Neutrophil (primary cell): Measurements from ENCODE around the gene RXFP1.
"Not testable (repeated sequence)": the region's sequence is repeated elsewhere in the genome, so short reads cannot be mapped to it uniquely, and the experiment has no call there.

Source experiments
- H3K27ac ChIP-seq: fragments of 200-600 bp; sonication (generic); 2 replicates; pipeline ENCODE4 v1.5.1; 2016; ENCODE audit warnings: mild to moderate bottlenecking, moderate library complexity
- H3K27me3 ChIP-seq: fragments of 200-600 bp; sonication (generic); 2 replicates; pipeline ENCODE4 v1.6.0; 2016; ENCODE audit warnings: mild to moderate bottlenecking
- H3K36me3 ChIP-seq: fragments of 200-600 bp; sonication (generic); 2 replicates; pipeline ENCODE4 v1.5.1; 2017
- H3K4me1 ChIP-seq, 2 experiments: fragments of 200-600 bp in 1 of 2; sonication (generic) in 1 of 2; 1 replicate in 1 of 2; 2 replicates in 1 of 2; pipeline versions ENCODE4 v1.5.1 to v1.6.1; 2013 to 2016; ENCODE audit warnings: low read depth in 1 of 2, low read length in 1 of 2, mild to moderate bottlenecking in 1 of 2, moderate library complexity in 1 of 2; ENCODE audit not compliant: control insufficient read depth in 1 of 2, insufficient read depth in 1 of 2
- H3K4me3 ChIP-seq, 2 experiments: fragments of 200-600 bp in 1 of 2; sonication (generic) in 1 of 2; 1 replicate in 1 of 2; 2 replicates in 1 of 2; pipeline ENCODE4 v1.5.1; 2013 to 2016; ENCODE audit warnings: low read depth in 1 of 2, low read length in 1 of 2, mild to moderate bottlenecking in 1 of 2, moderate library complexity in 1 of 2
- H3K9me3 ChIP-seq: fragments of 200-600 bp; sonication (generic); 2 replicates; pipeline ENCODE4 v1.5.1; 2016
- TF ChIP-seq, protein P1 (sequence below): fragments of 200-600 bp; sonication (generic); IDR thresholded peaks from 2 replicates; pipeline ENCODE4 v1.5.1; 2016; ENCODE audit warnings: antibody characterized with exemption

Gene RXFP1

DNA sequence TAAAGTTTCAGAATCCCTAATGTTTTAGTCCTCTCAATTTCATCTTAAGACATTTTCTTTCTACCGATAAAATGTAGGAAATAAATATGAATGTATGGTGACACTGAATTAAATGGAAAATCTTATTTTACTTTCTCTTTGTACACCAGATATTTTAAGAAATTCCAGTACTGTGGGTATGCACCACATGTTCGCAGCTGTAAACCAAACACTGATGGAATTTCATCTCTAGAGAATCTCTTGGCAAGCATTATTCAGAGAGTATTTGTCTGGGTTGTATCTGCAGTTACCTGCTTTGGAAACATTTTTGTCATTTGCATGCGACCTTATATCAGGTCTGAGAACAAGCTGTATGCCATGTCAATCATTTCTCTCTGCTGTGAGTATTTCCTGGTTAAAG lies 123.1 kb downstream of the RXFP1 start:
- no peak overlapping the region for H3K4me3 ChIP-seq
- H3K36me3 ChIP-seq = no peaks in the 10 kb centered on the region
- H3K27me3 ChIP-seq = no peaks in the 10 kb centered on the region
- TF ChIP-seq, protein P1, sequence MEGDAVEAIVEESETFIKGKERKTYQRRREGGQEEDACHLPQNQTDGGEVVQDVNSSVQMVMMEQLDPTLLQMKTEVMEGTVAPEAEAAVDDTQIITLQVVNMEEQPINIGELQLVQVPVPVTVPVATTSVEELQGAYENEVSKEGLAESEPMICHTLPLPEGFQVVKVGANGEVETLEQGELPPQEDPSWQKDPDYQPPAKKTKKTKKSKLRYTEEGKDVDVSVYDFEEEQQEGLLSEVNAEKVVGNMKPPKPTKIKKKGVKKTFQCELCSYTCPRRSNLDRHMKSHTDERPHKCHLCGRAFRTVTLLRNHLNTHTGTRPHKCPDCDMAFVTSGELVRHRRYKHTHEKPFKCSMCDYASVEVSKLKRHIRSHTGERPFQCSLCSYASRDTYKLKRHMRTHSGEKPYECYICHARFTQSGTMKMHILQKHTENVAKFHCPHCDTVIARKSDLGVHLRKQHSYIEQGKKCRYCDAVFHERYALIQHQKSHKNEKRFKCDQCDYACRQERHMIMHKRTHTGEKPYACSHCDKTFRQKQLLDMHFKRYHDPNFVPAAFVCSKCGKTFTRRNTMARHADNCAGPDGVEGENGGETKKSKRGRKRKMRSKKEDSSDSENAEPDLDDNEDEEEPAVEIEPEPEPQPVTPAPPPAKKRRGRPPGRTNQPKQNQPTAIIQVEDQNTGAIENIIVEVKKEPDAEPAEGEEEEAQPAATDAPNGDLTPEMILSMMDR = no peak
- peaks cover 4 to 8% of the 10 kb centered on the region in 2 experiments for H3K4me1 ChIP-seq
- H3K9me3 ChIP-seq = no peaks in the 10 kb centered on the region
- no peak overlapping the region for H3K27ac ChIP-seq

DNA sequence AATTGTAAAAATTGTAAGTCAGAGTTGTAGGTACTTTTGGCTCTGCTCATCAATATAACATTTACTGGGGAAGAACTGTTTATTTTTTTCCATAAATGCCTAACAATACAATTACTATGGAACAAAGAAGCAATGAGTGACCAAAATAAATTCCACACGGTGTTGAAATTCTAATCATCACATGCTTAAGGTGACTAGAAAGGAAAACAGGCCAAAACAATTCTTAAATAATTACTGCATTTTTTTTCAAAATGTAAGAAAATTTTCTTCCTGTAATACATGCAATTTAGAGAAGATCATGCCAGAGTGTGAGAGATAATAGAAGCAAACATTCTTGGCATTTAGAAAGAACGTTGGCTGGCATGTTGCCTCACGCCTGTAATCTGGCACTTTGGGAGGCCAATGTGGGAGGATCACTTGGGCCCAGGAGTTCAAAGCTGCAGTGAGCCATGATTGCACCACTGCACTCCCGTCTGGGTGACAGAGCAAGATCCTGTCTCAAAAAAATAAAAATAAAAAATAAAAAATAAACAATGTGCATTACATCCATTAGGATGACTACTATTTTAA lies 127.5 kb downstream of the RXFP1 start:
- TF ChIP-seq, protein P1 = no peak
- Histone ChIP-seq H3K4me1 (peaks cover 4 to 13% of the 10 kb centered on the region in 2 experiments), H3K27ac (no peak overlapping the region)

DNA sequence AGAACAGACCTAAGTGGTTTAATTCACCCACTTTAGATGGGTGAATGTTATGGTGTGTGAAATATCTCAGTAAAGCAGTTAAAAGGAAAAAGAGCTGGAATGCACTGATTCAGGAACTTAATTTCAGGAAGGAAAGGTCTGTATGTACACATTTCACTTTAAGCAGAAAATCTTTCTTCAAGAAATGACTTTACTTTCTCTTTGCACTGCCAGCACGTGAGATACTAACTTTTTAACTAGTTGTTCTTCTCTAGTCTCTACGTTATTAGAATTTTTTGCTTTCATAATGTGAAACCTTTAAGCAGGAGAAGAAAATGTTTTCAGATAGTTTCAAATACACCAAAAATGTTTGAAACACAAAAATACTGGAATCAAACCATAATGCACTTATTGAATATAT lies 131.2 kb downstream of the RXFP1 start:
- no peaks in the 10 kb centered on the region for H3K9me3 ChIP-seq
- TF ChIP-seq, protein P1 = no peak
- H3K4me3 ChIP-seq = no peak overlapping the region

More for the DNA sequence above, 127.5 kb downstream of the RXFP1 start:
- no peaks in the 10 kb centered on the region for H3K36me3 ChIP-seq
- H3K27me3 ChIP-seq = no peaks in the 10 kb centered on the region
- H3K4me3 ChIP-seq = no peak overlapping the region
- no peaks in the 10 kb centered on the region for H3K9me3 ChIP-seq

DNA sequence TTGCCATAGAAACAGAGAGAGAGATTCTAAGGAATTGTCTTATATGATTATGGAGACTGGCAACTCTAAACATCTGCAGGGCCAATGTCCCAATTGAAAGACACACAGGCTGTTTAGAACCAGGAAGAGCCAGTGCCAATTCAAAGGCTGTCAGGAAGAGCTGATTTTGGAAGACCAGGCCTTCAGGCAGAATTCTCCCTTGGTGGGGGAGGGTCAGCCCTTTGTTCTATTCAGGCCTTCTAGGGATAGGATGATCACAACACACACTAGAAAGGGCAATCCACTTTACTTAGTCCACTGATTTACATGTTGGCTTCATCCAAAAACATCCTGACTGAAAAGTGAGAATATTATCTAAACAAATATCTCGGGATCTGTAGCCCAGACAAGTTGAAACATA lies 134.8 kb downstream of the RXFP1 start:
- Histone ChIP-seq H3K27me3 (no peaks in the 10 kb centered on the region), H3K4me3 (no peak overlapping the region), H3K4me1 (peaks cover 0 to 6% of the 10 kb centered on the region in 2 experiments), H3K27ac (no peak overlapping the region), H3K36me3 (no peaks in the 10 kb centered on the region), H3K9me3 (no peaks in the 10 kb centered on the region)
- TF ChIP-seq, protein P1 = no peak

More for the DNA sequence above, 131.2 kb downstream of the RXFP1 start:
- no peaks in the 10 kb centered on the region for H3K36me3 ChIP-seq
- no peak overlapping the region for H3K27ac ChIP-seq
- peaks cover 0 to 6% of the 10 kb centered on the region in 2 experiments for H3K4me1 ChIP-seq
- H3K27me3 ChIP-seq = no peaks in the 10 kb centered on the region

DNA sequence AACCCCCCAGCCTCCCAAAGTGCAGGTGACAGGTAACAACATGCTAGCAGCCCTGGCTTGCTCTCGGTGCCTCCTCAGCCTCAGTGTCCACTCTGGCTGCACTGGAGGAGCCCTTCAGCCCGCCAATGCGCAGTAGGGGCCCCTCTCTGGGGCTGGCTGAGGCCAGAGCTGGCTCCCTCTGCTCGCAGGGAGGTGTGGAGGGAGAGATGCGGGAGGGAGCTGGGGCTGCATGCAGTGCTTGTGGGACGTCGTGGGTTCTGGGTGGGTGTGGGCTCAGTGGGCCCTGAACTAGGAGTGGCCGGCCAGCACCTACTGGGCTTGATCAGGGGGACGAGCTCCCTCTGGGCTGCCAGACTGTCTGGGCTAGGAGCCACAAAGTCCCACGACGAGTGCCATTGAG lies 135.6 kb downstream of the RXFP1 start:
- H3K27ac ChIP-seq = no peak overlapping the region
- TF ChIP-seq, protein P1 = no peak
- no peaks in the 10 kb centered on the region for H3K27me3 ChIP-seq
- no peaks in the 10 kb centered on the region for H3K36me3 ChIP-seq
- no peak overlapping the region for H3K4me3 ChIP-seq
- peaks cover 0 to 6% of the 10 kb centered on the region in 2 experiments for H3K4me1 ChIP-seq
- no peaks in the 10 kb centered on the region for H3K9me3 ChIP-seq

DNA sequence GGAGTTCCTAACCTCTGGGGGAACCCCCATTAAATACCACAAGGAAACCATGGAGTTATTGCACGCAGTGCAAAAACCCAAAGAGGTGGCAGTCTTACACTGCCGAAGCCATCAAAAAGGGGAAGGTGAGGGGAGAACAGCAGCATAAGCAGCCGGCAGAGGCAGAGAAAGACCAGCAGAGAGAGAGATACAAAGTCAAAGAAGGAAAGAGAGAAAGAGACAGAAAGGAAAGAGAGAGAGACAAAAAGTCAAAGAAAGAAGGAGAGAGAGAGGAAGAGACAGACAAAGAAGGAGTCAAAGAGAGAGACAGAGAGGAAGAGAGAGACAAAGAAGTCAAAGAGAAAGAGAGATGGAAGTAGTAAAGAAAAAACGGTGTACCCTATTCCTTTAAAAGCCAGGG lies 141.6 kb downstream of the RXFP1 start:
- H3K4me3 ChIP-seq, H3K36me3 ChIP-seq, H3K27me3 ChIP-seq, H3K9me3 ChIP-seq: not testable (repeated sequence)
- Histone ChIP-seq H3K27ac (peak overlapping the region; percentile 65), H3K4me1 (peaks cover 30 to 37% of the 10 kb centered on the region in 2 experiments)

DNA sequence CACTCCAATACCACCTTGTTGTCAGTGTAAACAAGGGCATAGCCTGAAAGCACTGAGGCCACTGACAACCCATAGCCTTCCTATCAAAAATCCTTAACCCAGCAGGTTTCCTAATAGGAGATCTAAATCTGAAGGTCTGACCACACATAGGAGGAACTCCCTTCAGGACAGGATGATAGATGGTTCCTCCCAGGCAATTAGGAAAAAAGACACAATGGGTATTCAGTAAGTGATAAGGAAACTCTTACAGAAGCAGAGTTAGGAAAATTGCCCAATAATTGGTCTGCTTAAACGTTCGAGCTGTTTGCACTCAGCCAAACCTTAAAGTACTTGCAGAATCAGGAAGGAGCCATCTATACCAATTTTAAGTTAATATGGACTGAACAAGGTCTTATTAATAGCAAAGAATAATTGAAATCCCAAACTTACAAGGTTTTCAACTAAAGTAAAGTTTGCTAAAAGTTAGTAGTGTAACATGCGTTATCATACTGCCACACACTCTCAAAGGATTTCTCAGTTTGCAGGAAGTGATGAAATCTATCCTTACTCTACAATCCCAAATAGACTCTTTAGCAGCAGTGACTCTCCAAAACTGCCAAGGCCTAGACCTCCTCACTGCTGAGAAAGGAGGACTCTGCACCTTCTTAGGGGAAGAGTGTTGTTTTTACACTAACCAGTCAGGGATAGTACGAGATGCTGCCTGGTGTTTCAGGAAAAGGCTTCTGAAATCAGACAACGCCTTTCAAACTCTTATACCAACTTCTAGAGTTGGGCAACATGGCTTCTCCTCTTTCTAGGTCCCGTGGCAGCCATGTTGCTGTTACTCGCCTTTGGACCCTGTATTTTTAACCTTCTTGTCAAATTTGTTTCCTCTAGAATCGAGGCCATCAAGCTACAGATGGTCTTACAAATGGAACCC lies 142.3 kb downstream of the RXFP1 start:
- not testable (repeated sequence) for H3K9me3 ChIP-seq, H3K36me3 ChIP-seq, H3K27me3 ChIP-seq, H3K4me3 ChIP-seq
- Histone ChIP-seq H3K27ac (peak overlapping the region; percentile 65), H3K4me1 (peaks cover 30 to 37% of the 10 kb centered on the region in 2 experiments)
